ENCODE results near the gene ZCCHC10. TPM values are rescaled to one million over a fixed set of nuclear protein-coding genes. Genes with fewer than 3 reads are reported as not detected.

Gene ZCCHC10
- total and polyA plus RNA-seq, 2 experiments from 2014 or later: 30.7 to 33.0 TPM

- TF ChIP-seq CTCF (IDR thresholded peaks at IDR 0.05; ENCODE audit: poor library complexity) (no peak), EZH2phosphoT487 (IDR thresholded peaks at IDR 0.05; ENCODE audit: low read depth, severe bottlenecking, unreplicated experiment) (no peak), EZH2 (IDR thresholded peaks at IDR 0.05; ENCODE audit: borderline replicate concordance) (no peak)
Observed at GRCh38 chr5:133035224-133035623, 8.9 kb upstream of the ZCCHC10 start.

GRCh38 chr5:133034064-133034463 lies 7.7 kb upstream of the ZCCHC10 start:
- H3K4me1 ChIP-seq (ENCODE audit: insufficient read depth): peaks cover 10% of the 10 kb centered on the region
- no peaks in the 10 kb centered on the region for H3K36me3 ChIP-seq (replicated peaks; ENCODE audit: insufficient read depth, low read depth)
- H3K9me3 ChIP-seq (ENCODE audit: low read depth): no peaks in the 10 kb centered on the region
- WGBS (ENCODE audit: low lambda C conversion rate, missing lambda C conversion rate): 92% methylated on average over 11 of the region's 11 CpGs
- H3K4me2 ChIP-seq: no peak overlapping the region
- DNase-seq (ENCODE audit: low spot score): no peak
- TF ChIP-seq EZH2 (IDR thresholded peaks at IDR 0.05; ENCODE audit: borderline replicate concordance) (no peak), CTCF (IDR thresholded peaks at IDR 0.05; ENCODE audit: poor library complexity) (no peak), EZH2phosphoT487 (IDR thresholded peaks at IDR 0.05; ENCODE audit: low read depth, severe bottlenecking, unreplicated experiment) (no peak)
- no peaks in the 10 kb centered on the region for H3K79me2 ChIP-seq
- no peaks in the 10 kb centered on the region for H4K20me1 ChIP-seq (ENCODE audit: insufficient read depth, poor library complexity, severe bottlenecking)
- H3K27me3 ChIP-seq: no peaks in the 10 kb centered on the region
- H3K9me2 ChIP-seq (replicated peaks; ENCODE audit: insufficient read depth): no peaks in the 10 kb centered on the region
- H3K4me3 ChIP-seq: no peak overlapping the region
- no peak overlapping the region for H3K27ac ChIP-seq
- H2AFZ ChIP-seq: no peak overlapping the region

More at GRCh38 chr5:133035224-133035623, 8.9 kb upstream of the ZCCHC10 start:
- Histone ChIP-seq H3K4me1 (ENCODE audit: insufficient read depth) (peaks cover 11% of the 10 kb centered on the region), H2AFZ (no peak overlapping the region), H3K4me3 (no peak overlapping the region), H3K36me3 (replicated peaks; ENCODE audit: insufficient read depth, low read depth) (no peaks in the 10 kb centered on the region), H3K27me3 (no peaks in the 10 kb centered on the region), H4K20me1 (ENCODE audit: insufficient read depth, poor library complexity, severe bottlenecking) (no peaks in the 10 kb centered on the region), H3K9me3 (ENCODE audit: low read depth) (no peaks in the 10 kb centered on the region), H3K27ac (no peak overlapping the region), H3K4me2 (no peak overlapping the region), H3K79me2 (no peaks in the 10 kb centered on the region), H3K9me2 (replicated peaks; ENCODE audit: insufficient read depth) (no peaks in the 10 kb centered on the region)
- no peak for DNase-seq (ENCODE audit: low spot score)
- 88% methylated on average over 2 of the region's 2 CpGs for WGBS (ENCODE audit: low lambda C conversion rate, missing lambda C conversion rate)

GRCh38 chr5:133032852-133033742 lies 6.7 kb upstream of the ZCCHC10 start:
- peak; percentile 23 for DNase-seq (ENCODE audit: low spot score)
- no peaks in the 10 kb centered on the region for H3K9me2 ChIP-seq (replicated peaks; ENCODE audit: insufficient read depth)
- WGBS (ENCODE audit: low lambda C conversion rate, missing lambda C conversion rate): 52% methylated on average over 6 of the region's 6 CpGs
- H3K79me2 ChIP-seq: no peaks in the 10 kb centered on the region
- no peaks in the 10 kb centered on the region for H4K20me1 ChIP-seq (ENCODE audit: insufficient read depth, poor library complexity, severe bottlenecking)
- peaks cover 10% of the 10 kb centered on the region for H3K4me1 ChIP-seq (ENCODE audit: insufficient read depth)
- peak overlapping the region; percentile 58 for H3K27ac ChIP-seq
- H3K36me3 ChIP-seq (replicated peaks; ENCODE audit: insufficient read depth, low read depth): no peaks in the 10 kb centered on the region
- peak overlapping the region; percentile 4 for H3K4me2 ChIP-seq
- TF ChIP-seq CTCF (IDR thresholded peaks at IDR 0.05; ENCODE audit: poor library complexity) (no peak), EZH2 (IDR thresholded peaks at IDR 0.05; ENCODE audit: borderline replicate concordance) (no peak), EZH2phosphoT487 (IDR thresholded peaks at IDR 0.05; ENCODE audit: low read depth, severe bottlenecking, unreplicated experiment) (no peak)
- no peak overlapping the region for H3K4me3 ChIP-seq
- no peak overlapping the region for H2AFZ ChIP-seq
- no peaks in the 10 kb centered on the region for H3K27me3 ChIP-seq
- H3K9me3 ChIP-seq (ENCODE audit: low read depth): no peaks in the 10 kb centered on the region

Data from hepatocyte (in vitro differentiated cells).